DOHH2 (cell line): ENCODE data around the gene PGA4.

Experiments used
- CTCF ChIP-seq: fragments of 200-600 bp; sonication (generic); IDR thresholded peaks from one replicate; pipeline ENCODE4 v1.5.1; 2014; ENCODE audit warnings: antibody characterized with exemption, mild to moderate bottlenecking, low read depth, low read length; ENCODE audit not compliant: poor library complexity, severe bottlenecking
- EZH2phosphoT487 ChIP-seq: fragments of 200-600 bp; sonication (generic); IDR thresholded peaks from 2 replicates; pipeline ENCODE4 v1.6.1; 2017; ENCODE audit warnings: borderline replicate concordance, mild to moderate bottlenecking, antibody characterized with exemption, low read length, moderate library complexity, mixed read lengths

DNA sequence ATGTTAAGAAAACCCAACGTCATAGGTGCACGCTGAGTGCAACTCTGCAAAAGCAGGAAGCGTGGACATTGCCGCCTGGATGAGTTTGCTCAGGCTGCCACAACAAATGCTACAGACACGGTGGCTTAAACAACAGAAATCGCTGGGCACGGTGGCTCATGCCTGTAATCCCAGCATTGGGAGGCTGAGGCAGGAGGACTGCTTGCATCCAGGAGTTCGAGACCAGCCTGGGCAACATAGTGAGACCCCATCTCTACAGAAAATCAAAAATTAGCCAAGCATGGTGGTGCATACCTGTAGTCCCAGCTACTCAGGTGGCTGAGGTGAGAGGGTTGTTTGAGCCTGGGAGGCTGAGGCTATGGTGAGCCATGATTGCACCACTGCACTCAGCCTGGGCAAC is 32.2 kb upstream of the PGA4 start:
- TF ChIP-seq CTCF: no peak
- TF ChIP-seq EZH2phosphoT487: no peak
